Endothelial cell of umbilical vein (primary cell): ENCODE measurements around the gene COL7A1. TPM values are rescaled to one million over a fixed set of nuclear protein-coding genes. Genes with fewer than 3 reads are reported as not detected.

Experiments used
- BruUV-seq: library from RNA; stranded (reverse); fragments of 400-500 nt; replicated peaks from 2 replicates; lab custom pipeline; 2021; lab: Mats Ljungman, UMichigan
- CTCF ChIA-PET: fragments of 300-600, 350-600 bp; sonication (Branson Sonifier 250); formaldehyde crosslinking; loops from one replicate; lab custom pipeline; 2021; ENCODE audit warnings: antibody characterized with exemption, inconsistent platforms; lab: Charles Lee
- POLR2A ChIA-PET: fragments of 300-600, 350-600 bp; sonication (Branson Sonifier 250); formaldehyde crosslinking; loops from one replicate; lab custom pipeline; 2021; ENCODE audit warnings: antibody characterized with exemption, inconsistent platforms; lab: Charles Lee
- DNase-seq: peaks from one replicate; pipeline ENCODE4 v3.0.0-alpha.2; 2011; ENCODE audit warnings: low read depth, low spot score
- FAIRE-seq: peaks from 2 replicates; lab custom pipeline; 2011; peaks lifted over from hg19 to GRCh38; lab: Jason Lieb, UNC
- H2AFZ ChIP-seq: 2 replicates; pipeline ENCODE4 v1.6.0; 2012; ENCODE audit warnings: low read depth, low read length, control low read depth, inconsistent platforms
- H3K27ac ChIP-seq: 2 replicates; pipeline ENCODE4 v1.5.1; 2011; ENCODE audit warnings: low read depth, mild to moderate bottlenecking, control low read depth, low read length, moderate library complexity; ENCODE audit not compliant: insufficient read depth
- H3K27me3 ChIP-seq, 2 experiments: 2 replicates each; pipeline versions ENCODE4 v1.6.0 to v1.6.1; 2011; ENCODE audit warnings: low read length in 2 of 2, mixed read lengths in 1 of 2; ENCODE audit not compliant: control insufficient read depth in 2 of 2, insufficient read depth in 2 of 2
- H3K36me3 ChIP-seq, 2 experiments: 2 replicates in 1 of 2; 3 replicates in 1 of 2; pipeline ENCODE4 v1.5.1; 2011; ENCODE audit warnings: low read length in 2 of 2, mild to moderate bottlenecking in 1 of 2, moderate library complexity in 1 of 2; ENCODE audit not compliant: control insufficient read depth in 2 of 2, insufficient read depth in 2 of 2; ENCODE audit errors: extremely low read depth in 1 of 2
- H3K4me1 ChIP-seq: 3 replicates; pipeline ENCODE4 v1.5.1; 2011; ENCODE audit warnings: mild to moderate bottlenecking, low read length; ENCODE audit not compliant: control insufficient read depth, insufficient read depth; ENCODE audit errors: extremely low read depth
- H3K4me2 ChIP-seq: 2 replicates; pipeline ENCODE4 v1.6.1; 2011; ENCODE audit warnings: low read length, control low read depth, mixed read lengths; ENCODE audit not compliant: insufficient read depth
- H3K4me3 ChIP-seq, 3 experiments: fragments of 200-600 bp in 1 of 3; sonication (generic), shearing (Covaris generic) in 1 of 3; replicated peaks in 1 of 3; 2 replicates each; pipeline ENCODE4 v1.5.1; 2011 to 2016; ENCODE audit warnings: control low read depth in 3 of 3, low read length in 3 of 3, mild to moderate bottlenecking in 2 of 3, inconsistent platforms in 1 of 3, low read depth in 1 of 3, moderate library complexity in 1 of 3; ENCODE audit not compliant: insufficient read depth in 1 of 3
- H3K79me2 ChIP-seq: 2 replicates; pipeline ENCODE4 v1.6.0; 2012; ENCODE audit warnings: low read length, inconsistent platforms; ENCODE audit not compliant: control insufficient read depth, insufficient read depth
- H3K9ac ChIP-seq: replicated peaks from 2 replicates; pipeline ENCODE3; 2011; ENCODE audit warnings: low read length, control low read depth; ENCODE audit not compliant: insufficient read depth; ENCODE audit errors: extremely low read depth
- H3K9me1 ChIP-seq: replicated peaks from 3 replicates; pipeline ENCODE4 v1.6.0; 2011; ENCODE audit warnings: mild to moderate bottlenecking, low read length; ENCODE audit not compliant: control insufficient read depth, insufficient read depth; ENCODE audit errors: extremely low read depth
- H3K9me3 ChIP-seq: replicated peaks from 2 replicates; pipeline ENCODE4 v1.5.1; 2012; ENCODE audit warnings: low read length, inconsistent platforms; ENCODE audit not compliant: control insufficient read depth, insufficient read depth
- H4K20me1 ChIP-seq: replicated peaks from 2 replicates; pipeline ENCODE3; 2011; ENCODE audit warnings: mild to moderate bottlenecking, low read length; ENCODE audit not compliant: control insufficient read depth, insufficient read depth; ENCODE audit errors: extremely low read depth
- CTCF ChIP-seq, 2 donors: IDR thresholded peaks; 1 replicate in 1 of 2; 2 replicates in 1 of 2; pipeline ENCODE4 v1.5.1; 2011; ENCODE audit warnings: low read length in 2 of 2, mild to moderate bottlenecking in 2 of 2, moderate library complexity in 2 of 2, control low read depth in 1 of 2, inconsistent platforms in 1 of 2, low read depth in 1 of 2; ENCODE audit not compliant: insufficient read depth in 1 of 2; ENCODE audit errors: extremely low read depth in 1 of 2
- EZH2 ChIP-seq: IDR thresholded peaks from 2 replicates; pipeline ENCODE4 v1.6.1; 2012; ENCODE audit warnings: borderline replicate concordance, low read depth, mild to moderate bottlenecking, moderate library complexity, low read length, inconsistent platforms; ENCODE audit not compliant: severe bottlenecking
- FOS ChIP-seq: IDR thresholded peaks from 2 replicates; pipeline ENCODE4 v1.6.1; 2011; ENCODE audit warnings: mild to moderate bottlenecking, low read length, moderate library complexity, borderline replicate concordance; ENCODE audit not compliant: insufficient read depth
- GATA2 ChIP-seq: IDR thresholded peaks from 2 replicates; pipeline ENCODE4 v1.7.0; 2011; ENCODE audit warnings: low read depth, mild to moderate bottlenecking, moderate library complexity, mixed read lengths, low read length; ENCODE audit not compliant: insufficient read length, insufficient read depth
- JUN ChIP-seq: IDR thresholded peaks from 2 replicates; pipeline ENCODE4 v1.6.1; 2011; ENCODE audit warnings: borderline replicate concordance, low read depth; ENCODE audit not compliant: insufficient read length, insufficient read depth
- MYC ChIP-seq: IDR thresholded peaks from one replicate; pipeline ENCODE4 v1.6.1; 2011; ENCODE audit warnings: mild to moderate bottlenecking, low read depth, low read length
- POLR2A ChIP-seq: IDR thresholded peaks from 2 replicates; pipeline ENCODE4 v1.6.1; 2012; ENCODE audit warnings: low read depth, mild to moderate bottlenecking, control low read depth, low read length
- POLR2AphosphoS5 ChIP-seq: IDR thresholded peaks from 2 replicates; pipeline ENCODE4 v1.6.1; 2012; ENCODE audit warnings: low read depth, mild to moderate bottlenecking, control low read depth, low read length, moderate library complexity; ENCODE audit not compliant: insufficient read depth
- dilution Hi-C: fragments of 300-500 bp; cut with MboI; formaldehyde crosslinking; loops from one replicate; pipeline ENCODE4 v1.15.0; 2019; ENCODE audit warnings: low sequenced_read_pairs; ENCODE audit not compliant: extremely low pct_ligation_motif_present
- intact Hi-C: fragments of 100-400 bp; cut with micrococcal nuclease; formaldehyde crosslinking; loops from one replicate; pipeline ENCODE4 v1.10.0; 2022
- polyA plus RNA-seq, 4 experiments: library from polyadenylated mRNA; depleted of rRNA in 3 of 4; stranded (reverse) in 3 of 4; unstranded in 1 of 4; fragments of >200 nt; gene quantifications; 2 replicates each; pipeline versions ENCODE4 v1.2.1 to v1.2.3, GENCODE V29; 2011 to 2012; ENCODE audit warnings: missing spikeins in 1 of 4
- total RNA-seq: library from RNA; stranded (reverse); gene quantifications from 2 replicates; pipeline ENCODE4 v1.2.3, GENCODE V29; 2021
- TF ChIP-seq, protein P1 (sequence below): IDR thresholded peaks from 2 replicates; pipeline ENCODE4 v1.6.1; 2011; ENCODE audit not compliant: insufficient read depth, insufficient read length

The COL7A1 gene
- total and polyA plus RNA-seq, 2 donors (not counting 3 experiments of a cell fraction or from before 2014, with no cell fraction given): 0.55 to 1.9 TPM

DNA sequence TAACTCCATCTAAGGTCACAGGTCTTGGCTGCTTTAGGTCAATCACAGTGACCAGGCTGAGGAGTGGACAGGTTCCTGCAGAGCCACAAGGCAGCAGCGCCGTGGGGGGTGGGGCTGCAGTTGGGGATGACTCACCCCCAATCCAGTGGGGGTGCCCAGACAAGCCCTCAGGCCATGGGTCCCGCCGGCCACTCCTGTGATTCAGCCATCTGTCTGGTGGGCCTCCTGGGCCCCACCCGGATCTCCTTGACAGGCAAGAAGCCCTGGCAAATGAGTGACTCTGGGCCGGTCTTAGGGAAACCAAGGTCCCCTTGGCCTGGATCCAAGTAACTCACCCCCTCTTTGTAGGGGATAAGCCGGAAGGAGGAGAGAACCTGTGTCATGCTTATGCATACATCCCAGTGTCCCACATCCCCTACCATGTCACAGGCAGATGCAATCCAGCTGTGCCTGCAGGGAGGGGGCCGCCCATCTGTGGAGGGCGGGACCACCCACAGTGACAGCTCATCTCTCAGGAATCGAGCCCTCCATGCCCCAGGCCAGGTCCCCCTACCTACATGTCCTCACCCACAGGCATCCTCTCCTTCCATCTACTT is 495 bp upstream of the COL7A1 start:
- no TSS peak for BruUV-seq
- H3K4me3 ChIP-seq: no peak overlapping the region
- no peak overlapping the region for H3K4me2 ChIP-seq
- no peak overlapping the region for H2AFZ ChIP-seq
- peaks cover 6 to 9% of the 10 kb centered on the region in 2 experiments for H3K27me3 ChIP-seq
- peaks cover 6% of the 10 kb centered on the region for H3K4me1 ChIP-seq
- ChIA-PET POLR2A (no interaction called here), CTCF (no interaction called here)
- peaks cover 0 to 18% of the 10 kb centered on the region in 2 experiments for H3K36me3 ChIP-seq
- TF ChIP-seq JUN: no peak
- TF ChIP-seq, protein P1, sequence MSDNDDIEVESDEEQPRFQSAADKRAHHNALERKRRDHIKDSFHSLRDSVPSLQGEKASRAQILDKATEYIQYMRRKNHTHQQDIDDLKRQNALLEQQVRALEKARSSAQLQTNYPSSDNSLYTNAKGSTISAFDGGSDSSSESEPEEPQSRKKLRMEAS: no peak
- TF ChIP-seq CTCF (IDR thresholded peaks at IDR 0.05; ENCODE audit: extremely low read depth in 1 of 2, insufficient read depth in 1 of 2, low read depth in 1 of 2, low read length in 2 of 2): no peak
- no peak for TF ChIP-seq EZH2
- no peak for TF ChIP-seq GATA2
- TF ChIP-seq POLR2AphosphoS5: no peak
- TF ChIP-seq FOS: no peak
- no peak for TF ChIP-seq MYC
- no peak for TF ChIP-seq POLR2A
- no peak overlapping the region for H3K27ac ChIP-seq
- intact Hi-C loops: no loop called here
- H4K20me1 ChIP-seq: no peaks in the 10 kb centered on the region
- no peaks in the 10 kb centered on the region for H3K79me2 ChIP-seq
- peak; percentile 20 for DNase-seq
- H3K9me3 ChIP-seq: no peaks in the 10 kb centered on the region
- FAIRE-seq: no peak
- no peak overlapping the region for H3K9ac ChIP-seq
- dilution Hi-C loops: no loop called here
- no peaks in the 10 kb centered on the region for H3K9me1 ChIP-seq
